GM11168 (cell line): ENCODE results near the gene MPP2.
"Not testable (repeated sequence)": the region's sequence is repeated elsewhere in the genome, so short reads cannot be mapped to it uniquely, and the experiment has no call there.

Experiments used
- in situ Hi-C: fragments of 300-500 bp; cut with MboI; formaldehyde crosslinking; loops from one replicate; pipeline ENCODE4 v1.12.0; 2022; ENCODE audit warnings: low sequenced_read_pairs; ENCODE audit not compliant: unreplicated experiment

The MPP2 gene

GRCh38 chr17:43905985-43906852, 1.1 kb downstream of the MPP2 start:
- in situ Hi-C loops: no loop called here

DNA sequence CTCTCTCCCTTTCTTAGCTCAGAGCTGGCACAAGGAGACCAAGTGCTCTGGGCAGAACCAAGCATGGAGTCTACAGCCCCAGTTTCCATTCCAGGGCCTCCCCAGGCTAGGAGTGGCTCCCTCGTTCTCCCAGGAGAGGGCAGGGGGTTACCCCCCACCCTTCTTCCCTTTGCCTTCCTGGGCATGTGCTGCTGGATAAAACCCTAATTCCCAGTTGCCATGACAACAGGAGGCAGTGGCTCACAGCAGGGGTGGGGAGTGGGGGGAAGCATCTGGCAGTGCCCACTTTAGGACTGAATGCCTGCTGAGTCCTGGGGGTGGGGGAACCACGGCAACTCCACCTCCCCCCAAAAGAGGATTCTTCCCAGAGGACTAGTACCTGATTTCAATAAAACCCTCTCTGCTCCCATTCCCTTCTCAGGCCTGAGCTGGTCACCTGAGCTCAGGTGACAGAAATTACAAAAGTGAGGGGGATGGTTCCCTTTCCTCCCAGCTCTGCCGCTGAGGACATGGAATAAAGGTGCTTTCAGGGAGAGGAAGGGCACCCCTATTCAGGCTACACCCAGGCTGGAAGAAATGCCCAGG, 1.8 kb downstream of the MPP2 start:
- in situ Hi-C loops: no loop called here

GRCh38 chr17:43901861-43902589, 5.3 kb downstream of the MPP2 start:
- in situ Hi-C loops: no loop called here

- in situ Hi-C loops: no loop called here
These were observed 6.2 kb downstream of the MPP2 start for GRCh38 chr17:43900858-43901754.

DNA sequence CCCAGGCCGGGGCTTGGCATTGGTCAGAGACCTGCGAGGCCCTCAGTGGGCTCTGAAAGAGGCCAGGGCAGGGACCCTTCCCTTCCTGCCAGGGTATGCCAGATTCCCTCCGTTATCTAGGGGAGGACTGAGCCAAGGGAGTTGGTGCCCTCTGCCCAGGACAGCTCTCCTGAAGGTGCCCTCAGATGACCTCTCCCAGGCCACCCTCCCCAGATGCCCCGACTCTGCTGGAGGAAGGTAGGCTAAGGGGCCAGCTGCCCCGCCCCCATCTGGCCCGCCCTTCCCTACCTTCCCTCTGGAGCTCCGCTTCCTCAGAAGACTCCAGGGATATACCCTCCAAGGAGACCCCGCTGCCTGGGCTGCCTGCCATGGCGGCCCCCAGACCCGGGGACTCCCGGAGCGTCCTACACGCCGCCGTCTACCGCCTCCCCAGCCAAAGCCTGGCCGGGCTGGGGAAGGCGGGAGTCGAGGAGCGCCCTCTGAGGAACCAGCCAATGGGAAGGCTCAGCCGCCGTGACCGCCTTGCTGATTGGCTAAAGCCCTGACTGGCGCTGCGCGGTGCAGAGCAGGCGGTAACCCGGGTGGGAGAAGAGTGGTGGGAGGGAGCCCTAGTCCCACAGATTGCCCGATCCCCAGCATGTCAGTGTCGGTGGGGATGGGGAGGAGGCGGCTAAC, 7.0 kb downstream of the MPP2 start:
- in situ Hi-C loops: no loop called here

DNA sequence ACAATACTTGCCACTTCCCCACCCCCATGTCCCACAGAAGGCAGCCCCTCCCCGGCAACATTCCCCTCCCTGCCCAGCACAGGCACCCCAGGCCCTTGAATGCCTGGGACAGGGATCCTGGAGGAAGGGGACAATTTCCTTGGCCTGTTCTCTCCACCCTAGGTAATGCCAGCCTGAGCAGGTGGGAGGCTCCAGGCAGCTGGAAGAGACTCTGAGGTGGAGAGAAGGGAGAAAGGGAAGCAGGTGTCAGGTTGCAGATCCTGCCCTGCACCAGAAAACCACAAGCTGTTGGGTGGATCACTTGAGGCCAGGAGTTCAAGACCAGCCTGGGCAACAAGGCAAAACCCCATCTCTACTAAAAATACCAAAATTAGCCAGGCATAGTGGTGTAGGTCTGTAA, 8.9 kb downstream of the MPP2 start:
- in situ Hi-C loops: no loop called here

GRCh38 chr17:43897831-43898230, 9.5 kb downstream of the MPP2 start:
- in situ Hi-C loops: no loop called here

DNA sequence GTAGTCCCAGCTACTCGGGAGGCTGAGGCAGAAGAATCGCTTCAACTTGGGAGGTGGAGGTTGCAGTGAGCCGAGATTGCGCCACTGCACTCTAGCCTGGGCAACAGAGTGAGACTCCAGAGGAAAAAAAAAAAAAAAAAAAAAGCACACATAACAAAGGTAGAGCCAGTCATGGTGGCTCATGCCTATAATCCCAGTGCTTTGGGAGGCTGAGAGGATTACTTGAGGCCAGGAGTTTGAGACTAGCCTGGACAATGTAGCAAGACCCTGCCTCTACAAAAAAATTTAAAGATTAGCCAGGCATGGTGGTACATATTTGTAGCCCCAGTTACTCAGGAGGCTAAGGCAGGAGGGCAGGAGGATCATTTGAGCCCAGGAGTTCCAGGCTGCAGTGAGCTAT, 12.8 kb downstream of the MPP2 start:
- in situ Hi-C loops: not testable (repeated sequence)

DNA sequence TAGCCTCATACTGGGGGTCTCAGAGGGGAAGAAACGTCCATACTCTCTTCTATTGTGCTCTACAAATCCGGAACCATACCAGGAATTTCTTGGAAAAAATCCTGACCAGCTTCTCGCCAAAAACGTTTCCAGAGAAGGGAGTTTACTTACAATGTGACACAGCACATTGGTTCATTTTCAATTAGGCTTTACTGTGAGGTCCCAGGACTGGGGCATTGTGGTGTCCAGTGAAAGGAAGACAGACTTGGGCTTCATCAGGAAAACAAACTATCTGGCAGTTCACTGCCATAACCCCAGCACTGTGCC, 14.7 kb downstream of the MPP2 start:
- in situ Hi-C loops: no loop called here

GRCh38 chr17:43891851-43892646, 15.3 kb downstream of the MPP2 start:
- in situ Hi-C loops: no loop called here

DNA sequence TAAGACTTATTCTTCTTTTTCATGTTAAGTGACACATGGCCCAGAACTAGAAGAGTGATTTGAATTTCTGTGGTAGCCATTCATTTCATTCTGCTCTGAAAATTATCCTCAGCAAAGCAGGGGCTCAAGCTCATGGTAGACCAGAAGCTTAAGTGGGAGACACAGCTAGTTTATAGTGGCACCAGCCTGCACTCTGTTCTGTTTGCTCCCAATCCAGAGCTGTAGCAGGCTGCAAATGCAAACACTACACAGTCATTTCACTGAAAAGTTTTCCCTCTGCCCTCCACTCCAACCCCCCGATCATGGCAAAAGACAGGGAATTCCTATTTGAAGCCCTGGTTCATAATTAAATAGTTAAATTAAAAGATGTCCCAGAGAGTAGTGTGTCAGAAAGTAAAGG, 17.1 kb downstream of the MPP2 start:
- in situ Hi-C loops: no loop called here

DNA sequence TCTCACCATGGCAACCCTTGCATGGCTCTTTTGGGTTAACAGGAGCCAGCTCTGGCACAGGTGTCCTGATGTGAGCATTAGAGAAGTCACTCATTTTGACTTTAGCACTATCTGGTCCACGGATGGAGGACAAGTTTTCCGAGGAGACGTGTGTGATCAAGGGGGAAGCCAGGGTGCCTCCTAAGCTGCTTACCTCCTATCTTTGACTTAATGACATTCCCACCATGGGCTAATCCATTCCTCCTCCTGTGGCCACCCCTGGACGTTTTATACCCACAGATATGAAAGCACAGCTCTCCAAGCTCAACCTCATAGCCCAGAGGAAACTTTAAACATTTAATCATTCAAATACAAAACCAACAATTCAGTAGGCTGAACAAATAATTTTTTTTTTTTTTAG, 18.8 kb downstream of the MPP2 start:
- in situ Hi-C loops: no loop called here

- in situ Hi-C loops: no loop called here
These were observed 24.4 kb downstream of the MPP2 start for GRCh38 chr17:43882761-43883415.

DNA sequence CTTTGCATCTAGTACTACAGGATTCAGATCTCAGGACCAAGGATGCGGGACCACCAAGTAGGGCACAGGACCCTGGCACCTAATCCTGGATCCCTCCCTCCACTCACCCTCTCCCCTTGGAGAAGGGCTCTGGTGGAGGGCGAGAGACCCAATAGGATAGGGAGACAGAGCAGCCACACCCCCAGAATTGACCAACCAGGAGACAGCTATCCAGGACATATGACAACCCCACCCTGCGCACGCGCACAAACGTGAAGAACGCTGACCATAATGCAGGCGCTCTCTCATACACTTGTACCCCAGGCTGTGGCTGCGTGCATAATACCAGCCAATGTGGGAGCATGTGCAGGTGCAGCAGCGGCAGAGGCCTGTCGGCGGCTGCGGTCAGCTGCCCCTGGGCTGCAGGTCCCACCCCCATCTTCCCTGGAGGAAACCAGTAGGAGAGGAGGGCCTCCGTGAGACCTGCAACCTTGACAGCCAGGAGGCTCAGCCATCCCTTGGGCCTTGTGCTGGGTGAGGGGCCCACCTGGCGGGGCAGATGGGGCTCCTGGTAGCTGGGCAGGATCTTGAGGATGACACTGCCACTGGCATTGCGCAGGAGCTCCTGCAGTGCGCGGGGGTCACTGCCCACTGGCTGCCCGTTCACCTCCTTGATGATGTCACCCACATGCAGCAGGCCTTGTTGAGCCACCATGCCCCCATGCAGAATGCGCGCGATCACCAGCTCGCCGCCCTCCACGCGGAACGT, 25.4 kb downstream of the MPP2 start:
- in situ Hi-C loops: no loop called here

- in situ Hi-C loops: no loop called here
These were observed 26.2 kb downstream of the MPP2 start for GRCh38 chr17:43881181-43881580.

GRCh38 chr17:43880420-43880991, 26.8 kb downstream of the MPP2 start:
- in situ Hi-C loops: no loop called here

GRCh38 chr17:43879723-43880419, 27.5 kb downstream of the MPP2 start:
- in situ Hi-C loops: no loop called here
